Hippocampal formation (tissue), 2 donors: ENCODE data around the gene ERGIC1.
"Not testable (repeated sequence)": the region's sequence is repeated elsewhere in the genome, so short reads cannot be mapped to it uniquely, and the experiment has no call there.

Source experiments
- DNase-seq, 2 donors: peaks; one replicate each; lab custom pipeline; 2025; lab: John Stamatoyannopoulos, UW

The ERGIC1 gene

GRCh38 chr5:172800088-172800551, 33.9 kb upstream of the ERGIC1 start:
- peak in 1 of 2 donors; percentile 29 for DNase-seq

DNA sequence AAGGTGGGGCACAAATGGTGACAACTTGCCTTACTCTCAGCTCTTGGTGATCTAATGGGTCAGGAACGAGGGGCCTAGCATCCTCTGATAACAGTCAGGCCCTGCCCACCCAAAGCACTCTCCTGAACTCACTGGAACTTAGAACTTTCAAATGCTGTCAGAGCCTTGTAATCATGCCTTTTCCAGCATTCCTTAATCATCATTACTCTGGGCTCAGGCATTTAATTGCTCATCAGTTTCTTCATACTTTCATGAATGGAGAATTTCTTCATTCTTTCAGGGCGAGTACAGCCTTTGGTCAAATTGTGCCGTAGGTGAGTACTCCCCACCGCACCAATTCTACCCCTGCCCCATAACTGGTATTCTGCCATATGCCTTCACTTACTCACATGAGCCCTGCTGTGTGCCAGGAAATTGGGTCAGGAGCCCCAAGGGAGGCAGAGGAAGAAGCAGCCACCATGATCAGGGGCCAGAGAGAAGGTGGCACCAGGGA, 32.8 kb upstream of the ERGIC1 start:
- no peak for DNase-seq

GRCh38 chr5:172802112-172802511, 31.9 kb upstream of the ERGIC1 start:
- DNase-seq: no peak

GRCh38 chr5:172802567-172803176, 31.4 kb upstream of the ERGIC1 start:
- no peak for DNase-seq

- no peak for DNase-seq
Measured at GRCh38 chr5:172805018-172805683, 28.9 kb upstream of the ERGIC1 start.

- no peak for DNase-seq
Measured at GRCh38 chr5:172805736-172806255, 28.3 kb upstream of the ERGIC1 start.

DNA sequence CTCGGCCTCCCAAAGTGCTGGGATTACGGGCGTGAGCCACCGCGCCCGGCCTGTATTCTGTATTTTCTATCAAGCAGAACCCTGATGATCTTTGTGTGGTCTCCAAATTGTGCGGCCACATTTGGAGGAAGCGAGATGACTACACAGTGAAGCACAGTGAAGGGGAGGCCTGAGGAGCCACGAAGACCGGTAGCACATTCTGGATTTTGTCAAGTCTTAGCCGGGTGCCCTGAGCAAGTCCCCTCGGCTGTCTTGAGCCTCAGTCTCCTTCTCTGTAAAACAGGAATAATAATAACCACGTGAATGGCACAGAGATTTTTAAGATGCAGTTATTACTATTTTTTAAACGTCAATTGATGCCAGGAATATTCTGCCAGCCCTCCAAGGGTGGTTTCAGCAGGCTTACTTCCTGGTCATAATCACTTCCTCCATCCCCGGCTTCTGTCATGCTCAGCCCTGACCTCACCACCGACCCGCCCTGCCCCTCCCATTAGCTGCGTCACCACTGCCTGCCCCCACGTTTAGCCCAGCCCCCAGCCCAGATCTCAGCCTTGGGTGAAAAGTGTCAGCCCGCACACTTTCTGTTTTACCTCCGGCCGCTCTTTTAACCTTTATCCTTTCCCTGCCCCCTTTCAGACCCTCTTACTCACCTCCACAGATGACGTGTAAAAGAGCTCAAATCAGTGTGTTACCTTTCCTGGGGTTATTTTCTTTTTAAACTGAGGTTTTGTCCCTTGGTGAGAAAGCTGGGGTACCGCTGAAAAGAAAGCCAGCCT, 27.0 kb upstream of the ERGIC1 start:
- peak in 1 of 2 donors; percentile 14 for DNase-seq

- DNase-seq: no peak
Measured at GRCh38 chr5:172807766-172808311, 26.2 kb upstream of the ERGIC1 start.

DNA sequence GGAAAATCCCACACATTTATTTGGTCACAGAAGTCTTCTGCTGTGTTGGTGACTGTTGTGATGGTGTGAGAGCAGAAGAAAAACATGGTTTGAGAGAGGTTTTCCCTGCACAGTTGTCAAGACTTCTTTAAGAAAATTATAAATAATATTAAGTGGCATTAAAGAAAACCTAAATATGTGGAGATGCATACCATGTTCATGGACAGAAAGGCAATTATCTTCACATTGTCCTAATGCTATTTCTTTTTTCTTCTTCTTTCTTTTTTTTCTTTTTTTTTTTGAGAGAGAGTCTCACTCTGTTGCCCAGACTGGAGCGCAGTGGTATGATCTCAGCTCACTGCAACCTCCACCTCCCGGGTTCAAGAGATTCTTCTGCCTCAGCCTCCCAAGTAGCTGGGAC, 24.3 kb upstream of the ERGIC1 start:
- no peak for DNase-seq

DNA sequence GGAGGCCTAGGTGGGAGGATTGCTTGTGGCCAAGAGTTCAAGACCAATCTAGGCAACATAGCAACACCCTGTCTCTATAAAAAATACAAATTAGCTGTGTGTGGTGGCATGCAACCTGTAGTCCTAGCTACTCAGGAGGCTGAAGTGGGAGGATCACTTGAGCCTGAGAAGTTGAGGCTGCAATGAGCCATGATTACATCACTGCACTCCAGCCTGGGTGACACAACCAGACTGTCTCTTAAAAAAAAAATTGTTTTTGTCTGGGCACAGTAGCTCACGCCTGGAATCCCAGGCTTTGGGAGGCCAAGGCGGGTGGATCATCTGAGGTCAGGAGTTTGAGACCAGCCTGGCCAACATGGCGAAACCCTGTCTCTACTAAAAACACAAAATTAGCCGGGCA, 23.1 kb upstream of the ERGIC1 start:
- DNase-seq: not testable (repeated sequence)

- DNase-seq: no peak
Measured at GRCh38 chr5:172815631-172816030, 18.4 kb upstream of the ERGIC1 start.

- DNase-seq: no peak
Measured at GRCh38 chr5:172816925-172817562, 17.0 kb upstream of the ERGIC1 start.

DNA sequence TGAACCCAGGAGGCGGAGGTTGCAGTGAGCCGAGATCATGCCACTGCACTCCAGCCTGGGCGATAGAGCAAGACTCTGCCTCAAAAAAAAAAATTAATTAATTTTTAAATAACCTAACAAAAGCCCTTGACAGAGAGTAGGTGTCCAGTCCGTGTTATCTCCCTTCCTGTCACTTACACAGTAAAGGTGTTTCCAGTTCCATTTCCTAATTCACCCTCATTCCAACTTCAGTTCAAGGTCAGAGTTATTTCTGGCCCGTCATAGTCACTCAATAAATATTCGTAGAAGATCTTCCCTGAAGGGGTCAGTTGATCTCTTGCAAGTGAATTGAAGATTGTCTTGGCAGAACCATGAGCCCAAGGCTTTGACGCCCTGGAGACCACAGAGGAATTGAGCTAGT, 16.4 kb upstream of the ERGIC1 start:
- no peak for DNase-seq

GRCh38 chr5:172818081-172818480, 16.0 kb upstream of the ERGIC1 start:
- no peak for DNase-seq

GRCh38 chr5:172819569-172819968, 14.5 kb upstream of the ERGIC1 start:
- no peak for DNase-seq

DNA sequence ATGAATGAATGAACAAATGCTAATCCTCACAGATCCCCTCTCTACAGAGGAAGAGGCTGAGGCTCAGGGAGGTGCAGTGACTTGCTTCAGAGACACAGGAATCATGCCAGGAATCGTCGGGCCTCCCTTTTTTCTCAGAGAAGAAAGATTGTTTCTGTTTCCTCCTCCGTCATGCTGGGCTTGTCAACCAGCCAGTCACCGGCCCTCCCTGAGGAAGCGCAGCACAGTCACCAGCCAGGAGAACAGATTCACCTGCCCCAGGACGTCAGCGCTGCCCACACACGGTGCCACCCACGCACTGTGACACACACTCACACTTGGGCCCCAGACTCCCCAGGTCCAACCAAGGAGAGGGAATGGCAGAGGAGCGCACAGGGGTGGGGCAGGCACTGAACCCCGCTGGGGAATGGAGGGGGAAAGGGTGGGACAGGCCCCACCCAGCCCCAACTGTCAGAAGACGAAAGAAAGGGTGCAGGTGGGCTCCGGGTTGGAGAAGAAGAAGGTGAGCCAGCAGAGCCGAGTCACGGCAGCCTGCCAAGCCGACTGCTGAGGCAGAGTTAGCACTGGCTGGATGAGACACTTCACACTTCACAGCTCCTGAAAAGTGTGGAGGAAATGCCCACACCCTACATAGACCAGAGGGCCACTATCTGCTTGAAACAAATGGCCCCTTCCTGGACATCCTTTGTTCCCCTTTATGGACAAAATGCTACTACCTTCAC, 13.8 kb upstream of the ERGIC1 start:
- no peak for DNase-seq

- no peak for DNase-seq
Measured at GRCh38 chr5:172821340-172821985, 12.6 kb upstream of the ERGIC1 start.

- no peak for DNase-seq
Measured at GRCh38 chr5:172823840-172824362, 10.2 kb upstream of the ERGIC1 start.

- no peak for DNase-seq
Measured at GRCh38 chr5:172825610-172826204, 8.3 kb upstream of the ERGIC1 start.

- no peak for DNase-seq
Measured at GRCh38 chr5:172827841-172828240, 6.2 kb upstream of the ERGIC1 start.
